ENCODE measurements around the gene GNG4. TPM values are rescaled to one million over a fixed set of nuclear protein-coding genes. Genes with fewer than 3 reads are reported as not detected.

The GNG4 gene
- total and polyA plus RNA-seq, 2 donors (not counting 1 experiment from before 2014, with no cell fraction given): 0.52 TPM; not detected in 1

GRCh38 chr1:235504122-235504493 is 145.5 kb downstream of the GNG4 start, which contains the start of gene B3GALNT2:
B3GALNT2 (minus strand) TSS chr1:235504452; CDS start chr1:235504252, 200 bp downstream.
- Mint-ChIP-seq H3K4me3 (peak within 1 kb of the TSS; percentile 99), H3K4me1 (peaks cover 24% of the 10 kb centered on the region), H3K9me3 (ENCODE audit: insufficient read depth) (no peaks in the 10 kb centered on the region), H3K27me3 (no peaks in the 10 kb centered on the region), H3K27ac (peak within 1 kb of the TSS; percentile 93)
- Histone ChIP-seq H3K9ac (ENCODE audit: low read length) (peak within 1 kb of the TSS; percentile 90), H4K20me1 (ENCODE audit: control insufficient read depth, insufficient read depth, low read length, poor library complexity, severe bottlenecking) (no peaks in the 10 kb centered on the region), H3K9me3 (ENCODE audit: control extremely low read depth in 1 of 3, control insufficient read depth in 2 of 3, insufficient read depth in 1 of 3, low read length in 2 of 3) (no peaks in the 10 kb centered on the region), H2AFZ (ENCODE audit: insufficient read depth, low read depth, low read length, poor library complexity, severe bottlenecking) (peak within 1 kb of the TSS; percentile 99), H3K4me1 (ENCODE audit: control insufficient read depth in 2 of 2, insufficient read depth in 2 of 2, low read length in 2 of 2) (peaks cover 7 to 12% of the 10 kb centered on the region in 2 donors), H3K27me3 (replicated peaks in 1 of 4; ENCODE audit: control extremely low read depth in 1 of 4, control insufficient read depth in 3 of 4, insufficient read depth in 4 of 4, low read length in 3 of 4) (no peaks in the 10 kb centered on the region), H3K79me2 (ENCODE audit: control insufficient read depth, insufficient read depth, low read length) (peaks cover 24% of the 10 kb centered on the region), H3K36me3 (replicated peaks in 1 of 2; ENCODE audit: control extremely low read depth in 1 of 2, control insufficient read depth in 1 of 2, extremely low read depth in 1 of 2, insufficient read depth in 2 of 2, low read length in 1 of 2) (no peaks in the 10 kb centered on the region), H3K4me2 (replicated peaks; ENCODE audit: low read depth, low read length, poor library complexity, severe bottlenecking) (peak within 1 kb of the TSS; percentile 90), H3K4me3 (ENCODE audit: control extremely low read depth in 1 of 5, extremely low read depth in 1 of 5, insufficient read depth in 1 of 5, low read depth in 2 of 5, low read length in 4 of 5) (peak within 1 kb of the TSS; percentile 41 to 97 (median 93)), H3K27ac (ENCODE audit: low read length in 2 of 2) (peak within 1 kb of the TSS; percentile 85 to 92)
- intact Hi-C loops (cut with micrococcal nuclease): loop anchor here (1.0 to 10.0 kb wide), 11 partner anchors 9 to 1131 kb away; partner anchors contain the start of genes ARID4B, COA6, GGPS1 and HEATR1
- TF ChIP-seq EZH2 (IDR thresholded peaks at IDR 0.05; ENCODE audit: borderline replicate concordance, insufficient read depth, low read depth, low read length, poor library complexity, severe bottlenecking): no peak
- no peak for TF ChIP-seq CTCF (IDR thresholded peaks at IDR 0.05)
- POLR2A ChIA-PET: interaction anchor here (0.5 to 1.1 kb wide), 5 partner anchors 343 to 1096 kb away, joined by 3 to 6 read pairs (median 4); partner anchors contain the start of gene RBM34
- ATAC-seq (ENCODE audit: low read depth) (peak; percentile 54), DNase-seq (no peak)
- under 1% methylated on average over 48 of the region's 48 CpGs for WGBS (ENCODE audit: insufficient coverage)
- CTCF ChIA-PET: interaction anchor here (0.5 to 3.2 kb wide), 16 partner anchors 9 to 1026 kb away, joined by 3 to 20 read pairs (median 3); no protein-coding TSS in a partner anchor

Measured in B cell (primary cell).